B cell (primary cell): ENCODE measurements around the gene TMEM132D. TPM values are rescaled to one million over a fixed set of nuclear protein-coding genes. Genes with fewer than 3 reads are reported as not detected.

Experiments
- ATAC-seq: fragments of 200-7000 bp; cut with Tn5 transposase; one replicate; pipeline ENCODE4 v1.10.0; 2021; ENCODE audit warnings: low read depth, mild to moderate bottlenecking, moderate number of reproducible peaks, moderate library complexity
- CTCF ChIA-PET: fragments of 350-600 bp; sonication (Branson Sonifier 250); formaldehyde crosslinking; loops from one replicate; lab custom pipeline; 2021; ENCODE audit warnings: antibody characterized with exemption, inconsistent platforms; lab: Charles Lee
- POLR2A ChIA-PET: fragments of 350-600 bp; sonication (Branson Sonifier 250); formaldehyde crosslinking; loops from one replicate; lab custom pipeline; 2021; ENCODE audit warnings: antibody characterized with exemption; lab: Charles Lee
- DNase-seq: peaks from one replicate; pipeline ENCODE4 v3.0.0; 2013
- H2AFZ ChIP-seq: 2 replicates; pipeline ENCODE4 v1.6.1; 2012; ENCODE audit warnings: mild to moderate bottlenecking, low read depth, low read length; ENCODE audit not compliant: insufficient read depth, poor library complexity, severe bottlenecking
- H3K27ac ChIP-seq, 2 donors: 1 replicate in 1 of 2; 2 replicates in 1 of 2; pipeline ENCODE4 v1.5.1; 2012 to 2013; ENCODE audit warnings: low read length in 2 of 2, mild to moderate bottlenecking in 2 of 2, moderate library complexity in 1 of 2
- H3K27me3 ChIP-seq, 4 experiments: fragments of 200-600 bp in 1 of 4; sonication (generic) in 1 of 4; replicated peaks in 1 of 4; 1 replicate in 2 of 4; 2 replicates in 2 of 4; pipeline versions ENCODE4 v1.6.1 to v1.7.0; 2013 to 2016; ENCODE audit warnings: low read length in 3 of 4, mild to moderate bottlenecking in 2 of 4, mixed read lengths in 1 of 4, moderate library complexity in 1 of 4; ENCODE audit not compliant: insufficient read depth in 4 of 4, control insufficient read depth in 3 of 4; ENCODE audit errors: control extremely low read depth in 1 of 4
- H3K36me3 ChIP-seq, 2 experiments: replicated peaks in 1 of 2; 1 replicate in 1 of 2; 2 replicates in 1 of 2; pipeline versions ENCODE4 v1.6.1 to v1.7.1; 2013; ENCODE audit warnings: low read length in 1 of 2; ENCODE audit not compliant: insufficient read depth in 2 of 2, control insufficient read depth in 1 of 2; ENCODE audit errors: control extremely low read depth in 1 of 2, extremely low read depth in 1 of 2
- H3K4me1 ChIP-seq, 2 donors: fragments of 200-600 bp in 1 of 2; sonication (generic) in 1 of 2; 1 replicate in 1 of 2; 2 replicates in 1 of 2; pipeline versions ENCODE4 v1.5.1 to v1.6.1; 2013 to 2017; ENCODE audit warnings: low read length in 2 of 2; ENCODE audit not compliant: control insufficient read depth in 2 of 2, insufficient read depth in 2 of 2
- H3K4me2 ChIP-seq: replicated peaks from 2 replicates; pipeline ENCODE3; 2012; ENCODE audit warnings: mild to moderate bottlenecking, low read depth, low read length; ENCODE audit not compliant: poor library complexity, severe bottlenecking
- H3K4me3 ChIP-seq, 5 experiments: fragments of 200-600 bp in 1 of 5; sonication (generic) in 1 of 5; 1 replicate in 3 of 5; 2 replicates in 2 of 5; pipeline versions ENCODE4 v1.5.1 to v1.7.0; 2011 to 2016; ENCODE audit warnings: low read length in 4 of 5, mild to moderate bottlenecking in 4 of 5, low read depth in 2 of 5, control low read depth in 1 of 5, moderate library complexity in 1 of 5; ENCODE audit not compliant: insufficient read depth in 1 of 5; ENCODE audit errors: control extremely low read depth in 1 of 5, extremely low read depth in 1 of 5
- H3K79me2 ChIP-seq: fragments of 200-600 bp; sonication (generic); one replicate; pipeline ENCODE4 v1.6.0; 2016; ENCODE audit warnings: low read length; ENCODE audit not compliant: control insufficient read depth, insufficient read depth
- H3K9ac ChIP-seq: fragments of 200-600 bp; sonication (generic); 2 replicates; pipeline ENCODE4 v1.6.1; 2017; ENCODE audit warnings: mild to moderate bottlenecking, low read length, moderate library complexity
- H3K9me3 ChIP-seq, 3 donors: one replicate each; pipeline versions ENCODE4 v1.6.1 to v1.7.1; 2013; ENCODE audit warnings: low read length in 2 of 3; ENCODE audit not compliant: control insufficient read depth in 2 of 3, insufficient read depth in 1 of 3; ENCODE audit errors: control extremely low read depth in 1 of 3
- H4K20me1 ChIP-seq: 2 replicates; pipeline ENCODE4 v1.6.0; 2012; ENCODE audit warnings: mild to moderate bottlenecking, low read length; ENCODE audit not compliant: insufficient read depth, control insufficient read depth, poor library complexity, severe bottlenecking
- H3K27ac Mint-ChIP-seq: one replicate; pipeline ENCODE4 v1.8.0; 2021; ENCODE audit warnings: mixed read lengths
- H3K27me3 Mint-ChIP-seq: one replicate; pipeline ENCODE4 v1.8.0; 2021; ENCODE audit warnings: mixed read lengths
- H3K4me1 Mint-ChIP-seq: one replicate; pipeline ENCODE4 v1.8.0; 2021; ENCODE audit warnings: mixed read lengths
- H3K4me3 Mint-ChIP-seq: one replicate; pipeline ENCODE4 v1.8.0; 2021; ENCODE audit warnings: mixed read lengths
- H3K9me3 Mint-ChIP-seq: one replicate; pipeline ENCODE4 v1.8.0; 2022; ENCODE audit warnings: mixed read lengths; ENCODE audit not compliant: insufficient read depth
- CTCF ChIP-seq: fragments of 200-600 bp; IDR thresholded peaks from one replicate; pipeline ENCODE4 v1.8.0; 2022; ENCODE audit warnings: antibody characterized with exemption, mild to moderate bottlenecking
- EZH2 ChIP-seq: IDR thresholded peaks from 2 replicates; pipeline ENCODE4 v1.6.1; 2012; ENCODE audit warnings: borderline replicate concordance, low read depth, mild to moderate bottlenecking, moderate library complexity, low read length; ENCODE audit not compliant: insufficient read depth, poor library complexity, severe bottlenecking
- WGBS: methylation state at CpG from one replicate; pipeline ENCODE4 v1.1.5; 2013; ENCODE audit warnings: missing lambda C conversion rate; ENCODE audit not compliant: insufficient coverage; 5-methylcytosine and 5-hydroxymethylcytosine counted together
- intact Hi-C: fragments of 100-400 bp; cut with micrococcal nuclease; formaldehyde crosslinking; loops from one replicate; pipeline ENCODE4 v1.10.0; 2022
- polyA plus RNA-seq: library from polyadenylated mRNA; depleted of rRNA; stranded (reverse); fragments of >200 nt; gene quantifications from 2 replicates; pipeline ENCODE4 v1.2.3, GENCODE V29; 2012
- total RNA-seq, 2 donors: library from RNA; stranded (reverse); fragments of 120-200 nt in 1 of 2; gene quantifications; 1 replicate in 1 of 2; 2 replicates in 1 of 2; pipeline versions ENCODE4 v1.2.3 to v1.2.4, GENCODE V29; 2013 to 2022

TMEM132D gene
- total and polyA plus RNA-seq, 2 donors (not counting 1 experiment from before 2014, with no cell fraction given) = not detected

GRCh38 chr12:129230995-129231394 lies 672.8 kb downstream of the TMEM132D start:
- intact Hi-C loops = no loop called here
- no peak for TF ChIP-seq CTCF
- no peak for TF ChIP-seq EZH2
- Histone ChIP-seq H3K4me1 (no peaks in the 10 kb centered on the region), H3K79me2 (no peaks in the 10 kb centered on the region), H3K27me3 (no peaks in the 10 kb centered on the region), H4K20me1 (no peaks in the 10 kb centered on the region), H3K36me3 (no peaks in the 10 kb centered on the region), H3K9ac (no peak overlapping the region), H3K27ac (no peak overlapping the region), H3K9me3 (peaks cover 0 to 4% (median 2%) of the 10 kb centered on the region in 3 donors), H3K4me2 (no peak overlapping the region), H2AFZ (no peak overlapping the region), H3K4me3 (no peak overlapping the region)
- no peaks in the 10 kb centered on the region for H3K27me3 Mint-ChIP-seq
- CTCF ChIA-PET = no interaction called here
- H3K27ac Mint-ChIP-seq = no peak overlapping the region
- H3K9me3 Mint-ChIP-seq = peaks cover 2% of the 10 kb centered on the region
- no peak overlapping the region for H3K4me3 Mint-ChIP-seq
- no peak for ATAC-seq
- no peak for DNase-seq
- POLR2A ChIA-PET = no interaction called here
- no peaks in the 10 kb centered on the region for H3K4me1 Mint-ChIP-seq
- 100% methylated on average over 2 of the region's 4 CpGs for WGBS

GRCh38 chr12:129226851-129227250 lies 677.0 kb downstream of the TMEM132D start:
- intact Hi-C loops = no loop called here
- TF ChIP-seq CTCF (no peak), EZH2 (no peak)
- POLR2A ChIA-PET = no interaction called here
- H4K20me1 ChIP-seq = no peaks in the 10 kb centered on the region
- H3K9me3 ChIP-seq = peaks cover 0 to 4% (median 2%) of the 10 kb centered on the region in 3 donors
- no peaks in the 10 kb centered on the region for H3K79me2 ChIP-seq
- DNase-seq = no peak
- Mint-ChIP-seq H3K27ac (no peak overlapping the region), H3K4me3 (no peak overlapping the region), H3K9me3 (peaks cover 2% of the 10 kb centered on the region), H3K27me3 (no peaks in the 10 kb centered on the region), H3K4me1 (no peaks in the 10 kb centered on the region)
- H3K36me3 ChIP-seq = no peaks in the 10 kb centered on the region
- H3K4me2 ChIP-seq = no peak overlapping the region
- no peak for ATAC-seq
- H2AFZ ChIP-seq = no peak overlapping the region
- H3K27me3 ChIP-seq = no peaks in the 10 kb centered on the region
- H3K4me1 ChIP-seq = no peaks in the 10 kb centered on the region
- H3K27ac ChIP-seq = no peak overlapping the region
- CTCF ChIA-PET = no interaction called here
- no peak overlapping the region for H3K9ac ChIP-seq
- no peak overlapping the region for H3K4me3 ChIP-seq
- 100% methylated on average over 2 of the region's 6 CpGs for whole genome bisulfite sequencing
